ENCODE results near the gene INSIG2.
"Not testable (repeated sequence)": the region's sequence is repeated elsewhere in the genome, so short reads cannot be mapped to it uniquely, and the experiment has no call there.

Gene INSIG2

GRCh38 chr2:118061135-118061955, 26.9 kb upstream of the INSIG2 start:
- no peak for DNase-seq

DNA sequence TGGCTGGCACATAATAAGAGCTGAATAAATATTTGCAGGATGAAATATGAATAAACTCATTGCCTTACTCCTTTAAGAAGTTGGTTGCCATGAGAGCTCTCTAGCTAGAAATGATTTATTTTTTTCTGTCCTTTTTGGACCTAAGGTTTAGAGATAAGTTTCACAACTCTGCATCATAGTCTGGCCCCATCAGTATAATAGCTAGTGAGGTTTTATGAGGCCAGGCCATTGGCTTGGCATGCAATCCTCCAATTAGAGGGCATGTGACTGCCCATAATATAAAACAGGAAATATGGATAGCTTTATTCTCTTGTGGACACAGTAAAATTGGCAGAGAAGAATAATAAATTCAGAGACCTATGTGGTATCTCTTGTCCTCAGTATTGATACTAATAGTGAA, 26.2 kb upstream of the INSIG2 start:
- DNase-seq = no peak

DNA sequence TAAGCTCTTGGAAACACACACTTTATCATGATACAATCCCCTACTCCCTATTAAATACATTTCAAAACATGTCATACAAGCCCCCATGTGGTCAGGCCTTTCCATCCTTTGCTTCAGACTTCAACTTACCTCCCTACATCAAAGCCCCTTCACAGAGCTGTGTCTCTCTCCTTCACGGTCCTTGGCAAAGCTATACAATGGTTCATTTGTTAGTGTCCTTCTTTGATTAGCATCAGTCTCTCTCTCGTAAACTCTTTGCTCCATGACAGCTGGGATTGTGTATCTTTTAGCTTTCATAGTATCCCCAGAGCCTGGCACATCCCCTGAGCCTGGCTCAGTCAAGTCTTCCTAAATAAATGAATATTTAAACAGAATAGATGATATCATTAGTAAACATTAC, 25.6 kb upstream of the INSIG2 start:
- DNase-seq = no peak

DNA sequence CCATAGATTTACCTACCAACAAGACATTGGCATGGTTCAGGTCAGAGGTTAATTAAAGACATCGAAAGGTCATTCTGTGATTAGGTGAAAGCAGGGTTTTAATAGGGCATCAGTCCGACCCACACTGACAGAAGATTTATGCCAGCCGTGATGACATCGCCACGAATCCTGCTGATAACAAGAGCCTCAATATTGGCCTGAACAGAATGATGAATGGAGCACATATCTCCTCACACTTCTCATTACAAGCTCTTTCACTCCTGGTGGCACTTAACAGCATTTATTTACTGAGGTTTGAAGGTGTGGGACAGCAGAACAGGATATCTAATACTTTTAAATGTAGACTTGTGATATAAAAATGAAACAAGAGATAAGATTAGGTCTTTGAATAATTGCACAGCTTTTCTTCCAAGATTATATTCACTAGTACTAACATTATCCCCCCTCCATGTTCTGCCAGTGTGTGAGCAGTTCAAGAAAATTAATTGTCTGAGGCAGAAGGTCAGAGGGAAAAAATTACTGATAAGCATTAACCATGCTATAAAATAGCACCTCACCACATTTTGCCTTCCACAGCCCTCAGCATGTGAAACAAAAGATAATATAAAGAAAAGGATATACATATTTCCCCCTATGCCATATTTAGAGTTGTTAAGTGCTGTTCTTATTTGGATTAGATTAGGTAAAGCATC, 23.1 kb upstream of the INSIG2 start:
- no peak for DNase-seq

DNA sequence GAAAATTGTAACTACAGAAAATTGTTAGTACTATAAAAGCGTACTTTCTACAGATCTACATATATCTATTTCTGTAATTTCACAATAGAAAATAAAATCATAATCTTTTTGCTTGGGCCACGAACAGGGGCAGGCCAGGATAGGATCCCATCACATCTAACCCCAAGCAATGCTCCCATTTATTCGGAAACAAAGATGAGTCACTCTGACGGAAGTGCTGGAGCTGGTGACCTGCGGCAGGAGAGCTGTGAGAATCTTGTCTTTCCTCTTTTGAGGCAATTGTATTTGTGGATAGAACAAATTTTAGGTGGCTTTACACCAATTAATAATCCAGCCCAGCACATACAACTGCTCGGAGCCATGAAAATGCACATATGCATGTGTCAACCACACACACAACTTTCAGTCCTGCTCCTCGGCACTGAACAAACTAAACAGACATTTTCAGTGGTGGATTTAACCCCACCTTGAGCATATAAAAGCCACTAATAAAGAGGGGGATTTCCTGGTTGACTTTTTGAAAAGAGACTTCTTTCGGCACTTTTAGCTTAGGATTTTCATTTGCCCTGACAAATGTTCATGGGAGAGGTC, 22.3 kb upstream of the INSIG2 start:
- no peak for DNase-seq

GRCh38 chr2:118077636-118078247, 10.5 kb upstream of the INSIG2 start:
- DNase-seq = no peak

GRCh38 chr2:118078734-118079133, 9.5 kb upstream of the INSIG2 start:
- DNase-seq = no peak

DNA sequence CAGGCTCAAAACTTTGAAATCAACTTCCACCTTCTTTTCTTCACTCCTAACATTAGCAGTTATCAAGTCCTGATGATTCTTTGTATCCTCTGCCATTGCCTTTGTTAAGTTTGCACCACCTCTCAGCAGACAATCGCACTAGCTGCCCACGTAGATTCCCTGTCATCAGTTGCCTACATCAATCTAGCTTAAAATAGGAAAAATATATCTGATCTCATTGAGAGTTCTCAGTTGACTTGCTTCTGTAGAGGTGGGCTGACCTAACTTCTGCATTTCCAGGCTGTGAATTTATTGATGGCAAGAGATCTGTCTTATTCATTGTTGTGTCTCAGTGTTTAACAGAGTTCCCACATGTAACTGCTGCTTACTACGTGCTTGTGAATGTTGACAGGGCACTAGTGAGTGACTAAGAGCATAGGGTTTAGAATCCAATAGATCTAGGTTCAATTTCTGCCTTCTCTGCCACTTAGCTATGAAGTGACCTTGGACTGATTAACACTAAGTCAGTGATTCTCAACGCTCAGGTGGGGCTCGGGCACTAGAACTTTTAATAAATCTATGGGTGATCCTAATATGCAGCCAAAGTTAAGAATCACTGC, 3.7 kb upstream of the INSIG2 start:
- no peak for DNase-seq

DNA sequence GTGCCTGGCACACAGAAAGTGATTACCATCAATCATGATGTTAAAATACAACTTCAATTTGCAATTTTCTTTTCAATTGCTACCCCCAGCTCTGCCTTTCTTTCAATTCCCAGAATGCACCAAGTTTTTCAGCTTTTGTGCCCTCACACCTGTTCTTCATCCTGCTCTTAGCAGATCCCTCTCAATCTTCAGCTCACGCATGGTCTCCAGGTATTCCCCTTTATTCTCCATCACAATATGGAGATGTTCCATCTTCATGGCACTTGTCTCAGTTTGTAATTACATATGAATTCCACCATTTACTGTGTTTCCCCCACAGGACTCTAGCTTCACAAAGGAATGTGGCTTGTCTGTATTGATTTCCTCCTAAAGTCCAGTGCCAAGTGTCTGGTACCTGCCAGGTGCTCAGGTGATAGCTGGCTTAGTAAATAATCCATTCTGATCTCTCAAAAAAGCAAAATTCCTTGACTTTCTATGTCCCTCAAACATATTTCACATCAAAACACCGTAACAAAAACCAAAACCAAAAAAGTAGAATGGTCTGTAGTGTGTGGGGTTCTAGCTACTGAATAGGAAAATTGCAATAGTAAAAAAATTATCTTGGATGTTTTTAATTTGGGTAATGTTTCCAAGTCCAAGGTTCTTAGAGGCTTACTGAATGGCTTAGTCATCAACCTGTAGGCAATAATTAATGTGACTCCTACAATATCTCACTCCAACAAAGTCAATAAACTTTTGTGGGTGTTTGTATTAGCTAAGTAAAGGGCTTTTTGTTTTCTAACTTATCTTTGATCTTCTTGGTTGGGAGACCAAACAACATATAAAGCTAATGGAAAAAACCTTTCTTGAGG, 2.9 kb upstream of the INSIG2 start:
- no peak for DNase-seq

- no peak for DNase-seq
These were observed 2.1 kb upstream of the INSIG2 start for GRCh38 chr2:118086024-118086633.

DNA sequence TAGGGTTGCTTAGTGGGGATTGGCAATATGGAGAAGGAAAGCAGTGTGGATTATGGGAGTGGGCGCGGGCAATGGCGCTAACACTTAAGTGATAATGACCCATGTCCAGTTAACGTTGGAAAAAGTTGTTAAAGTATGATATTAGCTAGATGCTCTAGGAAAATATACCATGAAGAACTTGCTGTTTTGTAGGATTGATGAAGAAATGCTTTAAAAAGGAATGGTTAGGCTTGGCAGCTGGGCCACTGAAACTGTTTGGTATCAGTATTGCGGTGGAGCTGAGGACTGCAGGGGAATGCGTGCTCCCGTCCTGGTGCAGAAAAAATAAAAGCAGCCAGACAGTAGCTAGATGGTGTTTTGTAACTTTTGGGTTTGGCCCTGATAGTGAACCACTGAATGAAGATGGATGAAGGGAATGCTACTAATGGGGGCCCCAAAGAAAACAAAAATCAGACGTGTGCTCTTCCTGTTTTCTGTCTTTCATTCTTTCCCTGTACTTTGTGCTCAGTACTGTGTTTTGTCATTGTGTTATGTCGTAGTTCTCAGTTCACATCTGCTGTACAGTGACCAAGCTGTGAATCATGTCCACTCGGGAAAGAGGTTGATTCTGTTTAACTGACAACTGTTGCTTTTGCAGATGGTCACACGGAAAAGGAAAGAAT, 999 bp downstream of the INSIG2 start:
- peak; percentile 4 for DNase-seq

GRCh38 chr2:118090387-118091139, 2.3 kb downstream of the INSIG2 start:
- no peak for DNase-seq

DNA sequence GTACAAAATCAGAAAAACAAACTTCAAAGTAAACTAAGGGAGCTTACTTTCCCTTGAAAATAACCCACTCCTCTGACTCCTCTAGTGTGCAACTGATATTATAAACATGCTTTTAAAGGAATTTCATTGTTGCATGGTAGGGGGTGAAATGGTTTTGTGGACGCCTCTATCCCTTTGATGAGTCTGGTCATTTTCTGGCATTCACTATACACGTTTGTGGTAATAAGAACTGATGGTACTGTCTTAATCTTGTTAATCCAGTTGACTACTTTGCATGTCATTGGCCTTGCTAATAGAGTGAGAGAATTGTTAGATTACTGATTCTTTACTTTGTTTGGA, 2.8 kb downstream of the INSIG2 start:
- no peak for DNase-seq

GRCh38 chr2:118091631-118092030, 3.4 kb downstream of the INSIG2 start:
- no peak for DNase-seq

DNA sequence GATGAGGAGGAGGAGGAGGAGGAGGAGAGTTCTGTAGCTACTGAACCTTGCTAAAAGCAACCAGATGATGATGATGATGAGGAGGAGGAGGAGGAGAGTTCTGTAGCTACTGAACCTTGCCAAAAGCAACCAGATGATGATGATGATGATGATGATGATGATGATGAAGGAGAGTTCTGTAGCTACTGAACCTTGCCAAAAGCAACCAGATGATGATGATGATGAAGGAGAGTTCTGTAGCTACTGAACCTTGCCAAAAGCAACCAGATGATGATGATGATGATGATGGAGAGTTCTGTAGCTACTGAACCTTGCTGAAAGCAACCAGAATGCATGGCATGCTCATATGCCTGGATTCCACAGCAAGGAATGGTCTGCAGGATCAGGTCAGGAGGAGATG, 5.8 kb downstream of the INSIG2 start:
- DNase-seq = not testable (repeated sequence)

DNA sequence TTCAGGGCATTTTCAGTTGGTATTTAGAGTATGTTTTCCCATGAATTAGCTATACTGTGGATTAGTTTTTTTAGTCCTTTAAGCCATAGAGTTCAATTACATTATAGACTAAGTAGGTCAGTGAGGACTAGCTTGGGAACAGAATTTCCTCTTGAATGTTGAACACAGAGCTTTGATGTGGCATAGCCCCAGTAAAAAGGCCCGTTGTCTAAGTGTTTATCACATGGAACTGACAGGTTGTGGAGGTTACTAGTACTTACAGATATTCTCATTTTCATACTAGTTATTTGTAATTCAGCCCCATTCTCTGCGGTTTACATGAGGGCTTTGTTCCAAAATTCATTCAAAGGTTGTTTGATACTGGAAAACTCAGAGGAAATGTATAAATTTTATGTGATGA, 6.2 kb downstream of the INSIG2 start:
- DNase-seq = no peak

- no peak for DNase-seq
These were observed 7.3 kb downstream of the INSIG2 start for GRCh38 chr2:118095610-118096009.

- no peak for DNase-seq
These were observed 9.4 kb downstream of the INSIG2 start for GRCh38 chr2:118097657-118098056.

DNA sequence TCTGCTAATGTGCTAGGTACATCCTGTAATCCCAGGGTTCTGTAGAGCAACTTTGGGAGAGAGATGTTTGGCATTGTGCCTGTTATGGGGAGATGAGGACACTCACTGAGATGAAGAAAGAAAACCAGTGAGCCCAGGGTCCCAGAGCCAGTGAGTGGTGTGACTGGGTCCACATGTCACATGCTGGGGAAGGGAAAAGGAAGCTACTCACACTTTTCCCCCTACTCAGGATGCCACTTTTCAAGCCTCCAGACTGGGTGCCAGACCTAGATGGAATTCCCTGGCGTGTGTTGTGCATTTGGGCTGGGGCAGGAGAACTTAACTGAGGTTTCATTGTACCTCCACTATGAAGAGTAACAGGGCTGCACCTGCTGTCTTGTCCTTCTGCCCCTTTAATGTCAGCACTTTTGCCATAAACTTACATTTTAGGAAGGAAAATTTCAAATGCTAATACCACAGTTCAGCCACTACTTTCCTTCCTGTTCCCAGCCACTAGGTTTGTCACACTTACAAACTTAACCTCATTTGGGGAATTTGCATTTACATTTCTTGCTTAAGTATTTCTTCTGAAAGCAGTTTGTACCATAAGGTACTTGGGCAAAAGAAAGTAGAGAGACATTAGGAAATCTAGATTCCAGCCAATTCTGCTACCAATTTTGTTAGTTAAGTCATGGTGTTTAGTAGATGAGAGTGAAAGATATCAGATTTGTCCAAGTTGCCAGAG, 10.2 kb downstream of the INSIG2 start:
- DNase-seq = no peak
